ENCODE data around the gene PSMD1.
A peak's percentile ranks its signal among the peaks of the same experiment; 100 is the strongest.
"Not testable (repeated sequence)": the region's sequence is repeated elsewhere in the genome, so short reads cannot be mapped to it uniquely, and the experiment has no call there.

The PSMD1 gene

GRCh38 chr2:231117922-231118613 lies 61.4 kb downstream of the PSMD1 start:
- no peak for DNase-seq

- DNase-seq, result no peak
These were observed 61.9 kb downstream of the PSMD1 start for GRCh38 chr2:231118614-231118942.

- DNase-seq, result no peak
These were observed 66.8 kb downstream of the PSMD1 start for GRCh38 chr2:231123362-231123898.

- no peak for DNase-seq
These were observed 68.3 kb downstream of the PSMD1 start, which contains the start of gene HTR2B for GRCh38 chr2:231124838-231125568. TSS of gene HTR2B (minus strand) at chr2:231125042. CDS start at chr2:231123764, 1,278 bp downstream.

GRCh38 chr2:231126123-231126522 lies 69.5 kb downstream of the PSMD1 start:
- DNase-seq, result no peak

GRCh38 chr2:231127480-231127879 lies 70.8 kb downstream of the PSMD1 start:
- no peak for DNase-seq

GRCh38 chr2:231127936-231128335 lies 71.3 kb downstream of the PSMD1 start:
- no peak for DNase-seq

GRCh38 chr2:231128541-231128940 lies 71.9 kb downstream of the PSMD1 start:
- DNase-seq, result no peak

GRCh38 chr2:231129216-231129615 lies 72.5 kb downstream of the PSMD1 start:
- DNase-seq, result no peak

- DNase-seq, result no peak
These were observed 73.8 kb downstream of the PSMD1 start for GRCh38 chr2:231130336-231131056.

- no peak for DNase-seq
These were observed 75.5 kb downstream of the PSMD1 start for GRCh38 chr2:231132129-231132528.

GRCh38 chr2:231133365-231134099 lies 76.9 kb downstream of the PSMD1 start:
- DNase-seq, result no peak

GRCh38 chr2:231134910-231135655 lies 78.4 kb downstream of the PSMD1 start:
- peak; percentile 31 for DNase-seq

GRCh38 chr2:231138699-231139098 lies 82.0 kb downstream of the PSMD1 start:
- no peak for DNase-seq

- no peak for DNase-seq
These were observed 83.1 kb downstream of the PSMD1 start for GRCh38 chr2:231139796-231140195.

GRCh38 chr2:231140808-231141207 lies 84.1 kb downstream of the PSMD1 start:
- not testable (repeated sequence) for DNase-seq

- DNase-seq, result no peak
These were observed 88.2 kb downstream of the PSMD1 start for GRCh38 chr2:231144896-231145295.

GRCh38 chr2:231146665-231147064 lies 90.0 kb downstream of the PSMD1 start:
- no peak for DNase-seq

GRCh38 chr2:231152800-231153557 lies 96.3 kb downstream of the PSMD1 start:
- DNase-seq, result no peak

- no peak for DNase-seq
These were observed 102.6 kb downstream of the PSMD1 start for GRCh38 chr2:231159306-231159705.

GRCh38 chr2:231160701-231161100 lies 104.0 kb downstream of the PSMD1 start:
- no peak for DNase-seq

Measured in NCI-H1105 (cell line).